Embryonic facial prominence (tissue), 1 donor: ENCODE results near the gene ETV2.
"Not testable (repeated sequence)": the region's sequence is repeated elsewhere in the genome, so short reads cannot be mapped to it uniquely, and the experiment has no call there.

Experiments
- DNase-seq: peaks from one replicate; pipeline ENCODE4 v3.0.0-alpha.2; 2016; ENCODE audit errors: extremely low spot score

ETV2 gene

DNA sequence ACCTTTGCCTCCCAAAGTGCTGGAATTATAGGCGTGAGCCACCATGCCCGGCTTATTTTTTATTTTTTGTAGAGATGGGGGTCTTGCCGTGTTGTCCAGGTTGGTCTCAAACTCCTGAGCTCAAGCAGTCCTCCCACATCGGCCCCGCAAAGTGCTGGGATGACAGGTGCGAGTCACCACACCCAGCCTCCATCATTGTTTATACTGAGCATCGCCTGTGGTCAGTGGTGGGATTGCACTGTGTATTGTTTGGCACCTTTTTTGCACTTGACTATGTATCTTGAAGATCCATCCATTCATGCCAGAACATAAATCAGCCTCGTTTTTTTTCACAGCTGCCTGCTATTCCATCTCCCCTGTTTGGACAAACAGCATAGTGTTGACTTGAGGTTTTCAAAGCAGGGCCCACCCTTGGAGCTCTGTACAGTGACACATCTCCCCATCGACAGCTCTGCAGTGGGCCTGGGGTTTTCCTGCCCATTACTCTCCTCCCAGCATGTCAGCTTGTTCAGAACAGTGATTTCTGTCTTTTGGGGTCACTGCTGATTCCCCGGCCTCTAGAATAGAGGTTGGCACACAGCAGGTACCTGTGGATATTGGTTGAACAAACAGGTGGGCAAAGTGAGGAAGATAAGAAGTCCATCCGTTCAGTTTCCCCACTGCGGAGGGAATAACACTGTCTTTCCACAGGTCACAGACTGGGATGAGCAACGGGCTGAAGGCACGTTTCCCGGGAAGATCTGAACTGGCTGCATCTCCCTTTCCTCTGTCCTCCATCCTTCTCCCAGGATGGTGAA lies 16.6 kb downstream of the ETV2 start:
- DNase-seq = no peak

DNA sequence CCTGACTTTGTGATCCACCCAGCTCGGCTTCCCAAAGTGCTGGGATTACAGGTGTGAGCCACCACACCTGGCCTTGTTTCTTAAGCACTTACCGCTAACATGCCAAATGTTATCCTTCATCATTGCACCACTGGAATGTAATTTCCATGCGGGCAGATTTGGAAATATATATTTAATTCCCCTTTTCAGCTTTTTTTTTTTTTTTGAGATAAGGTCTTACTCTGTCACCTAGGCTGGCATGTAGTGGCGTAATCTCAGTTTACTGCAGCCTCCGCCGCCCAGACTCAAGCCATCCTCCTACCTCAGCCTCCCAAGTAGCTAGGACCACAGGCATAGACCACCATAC lies 20.4 kb downstream of the ETV2 start:
- no peak for DNase-seq

DNA sequence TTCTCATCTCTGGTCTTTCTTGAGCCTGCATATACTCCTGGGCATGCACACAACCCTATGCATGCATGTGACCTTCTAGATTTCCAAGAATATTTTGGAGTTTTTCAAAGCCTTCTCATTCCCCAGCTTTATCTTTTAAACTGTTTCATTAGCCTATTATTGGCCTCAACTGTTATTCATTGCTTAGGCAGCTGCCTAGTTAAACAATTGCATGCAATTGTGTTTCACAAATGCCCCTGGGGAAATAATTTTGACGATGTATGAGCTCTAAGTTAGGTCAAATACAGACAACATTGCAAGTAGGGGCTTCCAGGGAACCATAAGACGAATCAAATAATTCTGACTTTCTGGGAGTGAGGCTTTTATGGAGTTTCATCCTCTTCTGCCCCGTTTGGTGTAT lies 22.4 kb downstream of the ETV2 start:
- no peak for DNase-seq

DNA sequence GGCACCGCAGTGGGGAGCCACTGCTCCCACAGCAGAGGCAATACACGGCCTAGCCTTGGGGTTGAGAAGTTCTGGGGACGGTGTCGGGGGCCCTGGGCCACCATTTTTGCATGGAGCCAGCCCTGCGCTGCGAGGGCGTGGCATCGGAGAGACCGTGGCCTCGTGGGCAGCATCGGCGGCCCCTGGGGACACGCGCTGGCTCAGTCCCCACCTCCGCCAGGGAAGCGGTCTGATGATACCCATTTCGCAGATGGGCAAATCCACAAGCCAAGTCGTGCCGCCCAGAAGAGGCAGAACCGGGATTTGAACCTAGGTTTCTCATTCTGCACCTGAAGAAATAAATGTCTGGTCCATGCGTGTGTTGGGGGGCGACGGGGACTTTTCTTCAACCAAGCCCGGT lies 23.6 kb downstream of the ETV2 start:
- DNase-seq = no peak

DNA sequence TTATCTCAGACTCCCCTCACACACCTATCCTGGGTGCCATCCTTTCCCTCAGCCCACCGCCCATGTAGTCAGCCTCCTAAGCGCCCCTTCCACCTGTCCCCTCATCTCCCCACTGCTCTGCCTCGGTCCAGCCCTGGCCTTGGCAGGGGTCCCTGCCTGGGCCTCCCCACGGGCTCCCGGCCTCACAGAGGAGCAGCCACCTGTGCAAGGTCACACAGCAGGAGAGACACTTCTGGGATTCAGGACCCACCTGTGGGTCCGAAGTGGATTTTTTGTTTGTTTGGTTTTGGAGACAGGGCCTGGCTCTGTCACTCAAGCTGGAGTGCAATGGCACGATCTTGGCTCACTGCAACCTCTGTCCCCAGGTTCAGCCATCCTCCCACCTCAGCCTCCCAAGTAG lies 24.1 kb downstream of the ETV2 start:
- no peak for DNase-seq

DNA sequence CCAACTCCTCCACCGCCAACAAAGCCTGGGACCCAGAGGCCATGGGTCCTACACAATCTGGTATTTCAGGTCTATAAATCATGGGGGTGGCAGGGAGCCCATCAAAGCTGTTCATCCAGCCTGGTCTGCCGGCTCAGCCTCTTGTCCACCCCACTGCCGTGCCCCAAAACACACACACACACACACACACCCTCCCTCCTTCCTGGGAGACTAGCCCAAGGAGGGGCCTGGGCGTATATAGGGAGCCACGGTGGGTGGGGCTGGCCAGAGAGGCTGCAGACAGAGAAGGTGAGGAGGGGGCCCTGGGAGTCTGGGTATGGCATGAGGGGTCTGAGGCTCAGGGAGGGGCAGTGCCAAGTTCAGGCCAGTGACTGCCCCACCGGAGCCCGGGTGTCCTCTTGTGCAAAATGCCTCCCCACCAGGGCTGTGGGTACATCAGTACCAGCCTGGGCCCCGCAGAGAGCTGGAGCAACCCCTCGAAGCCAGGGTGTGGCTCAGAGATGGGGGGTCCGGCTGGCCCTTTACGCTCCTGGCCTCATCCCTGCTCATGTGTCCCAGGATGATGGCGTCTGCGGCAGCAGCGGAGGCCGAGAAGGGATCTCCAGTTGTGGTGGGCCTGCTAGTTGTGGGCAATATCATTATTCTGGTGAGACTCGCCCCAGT lies 24.8 kb downstream of the ETV2 start, which contains the start of gene UPK1A:
Gene UPK1A (plus strand): TSS at position 267 of the 663 bp plus-strand sequence. CDS start 296 bp downstream, at position 563.
- no peak for DNase-seq

DNA sequence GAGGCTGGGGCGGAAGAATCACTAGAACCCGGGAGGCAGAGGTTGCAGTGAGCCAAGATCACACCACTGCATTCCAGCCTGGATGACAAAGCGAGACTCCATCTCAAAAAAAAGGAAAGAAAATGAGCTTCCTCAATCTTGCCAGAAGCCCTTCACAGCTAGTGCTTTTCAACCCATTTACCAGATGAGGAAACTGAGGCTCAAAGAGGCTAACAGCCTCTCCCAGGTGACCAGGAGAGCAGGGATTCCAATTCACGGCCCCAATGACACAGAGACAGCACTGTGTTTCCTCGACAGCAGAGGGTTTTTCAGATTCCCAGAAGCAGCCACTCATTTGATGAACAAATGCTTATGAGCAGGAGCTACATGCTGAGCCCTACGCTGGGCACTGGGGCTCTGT lies 28.0 kb downstream of the ETV2 start:
- DNase-seq = no peak

DNA sequence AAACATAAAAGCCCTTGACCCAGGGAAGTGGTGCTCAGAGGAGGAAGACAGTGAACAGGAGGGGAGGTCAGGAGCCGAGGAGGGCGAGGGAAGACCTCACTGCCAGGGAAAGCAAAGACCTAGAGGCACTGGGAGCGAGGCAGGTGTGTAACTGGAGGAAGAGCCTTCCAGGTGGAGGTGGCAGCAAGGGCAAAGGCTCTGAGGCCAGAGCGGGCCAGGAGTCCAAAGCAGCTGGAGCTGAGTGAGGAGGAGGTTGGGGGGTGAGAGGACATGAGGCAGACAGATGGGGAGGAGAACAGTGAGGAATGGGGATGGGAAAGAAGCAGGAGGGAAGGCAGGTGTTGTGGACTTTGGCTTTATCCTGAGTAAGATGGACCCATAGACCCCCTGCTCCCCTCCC lies 28.4 kb downstream of the ETV2 start:
- DNase-seq = no peak

DNA sequence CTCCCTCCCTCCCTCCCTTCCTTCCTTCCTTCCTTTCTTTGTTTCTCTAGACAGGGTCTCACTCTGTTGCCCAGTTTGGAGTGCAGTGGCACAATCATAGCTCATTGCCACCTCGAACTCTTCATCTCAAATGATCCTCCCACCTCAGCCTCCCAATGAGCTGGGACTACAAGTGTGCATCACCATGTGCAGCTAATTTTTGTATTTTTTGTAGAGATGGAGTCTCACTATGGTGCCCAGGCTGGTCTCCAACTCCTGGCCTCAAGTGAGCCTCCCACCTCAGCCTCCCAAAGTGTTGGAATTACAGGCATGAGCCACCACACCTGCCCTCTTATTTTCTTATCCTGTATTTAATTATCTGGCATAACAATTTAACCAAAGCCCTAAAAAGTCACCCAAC lies 29.1 kb downstream of the ETV2 start:
- no peak for DNase-seq

DNA sequence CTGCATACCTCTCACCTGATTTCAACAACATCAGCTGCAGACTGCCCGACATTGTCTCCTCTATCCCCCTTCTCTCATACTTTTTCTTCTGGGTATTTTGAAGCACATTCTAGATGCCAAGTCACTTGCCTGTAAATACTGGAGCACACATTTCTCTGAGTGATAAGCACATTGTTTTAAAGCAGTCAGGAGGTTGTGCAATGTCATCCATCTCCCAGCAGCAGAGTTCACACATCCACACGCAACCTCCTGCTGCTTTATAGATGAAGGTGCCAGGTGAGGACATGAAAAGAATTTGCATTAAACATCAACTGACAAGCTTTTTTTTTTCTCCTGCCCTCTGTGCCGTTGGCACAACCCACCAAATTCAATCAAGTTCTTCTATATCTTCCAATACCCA lies 30.3 kb downstream of the ETV2 start:
- DNase-seq = no peak

DNA sequence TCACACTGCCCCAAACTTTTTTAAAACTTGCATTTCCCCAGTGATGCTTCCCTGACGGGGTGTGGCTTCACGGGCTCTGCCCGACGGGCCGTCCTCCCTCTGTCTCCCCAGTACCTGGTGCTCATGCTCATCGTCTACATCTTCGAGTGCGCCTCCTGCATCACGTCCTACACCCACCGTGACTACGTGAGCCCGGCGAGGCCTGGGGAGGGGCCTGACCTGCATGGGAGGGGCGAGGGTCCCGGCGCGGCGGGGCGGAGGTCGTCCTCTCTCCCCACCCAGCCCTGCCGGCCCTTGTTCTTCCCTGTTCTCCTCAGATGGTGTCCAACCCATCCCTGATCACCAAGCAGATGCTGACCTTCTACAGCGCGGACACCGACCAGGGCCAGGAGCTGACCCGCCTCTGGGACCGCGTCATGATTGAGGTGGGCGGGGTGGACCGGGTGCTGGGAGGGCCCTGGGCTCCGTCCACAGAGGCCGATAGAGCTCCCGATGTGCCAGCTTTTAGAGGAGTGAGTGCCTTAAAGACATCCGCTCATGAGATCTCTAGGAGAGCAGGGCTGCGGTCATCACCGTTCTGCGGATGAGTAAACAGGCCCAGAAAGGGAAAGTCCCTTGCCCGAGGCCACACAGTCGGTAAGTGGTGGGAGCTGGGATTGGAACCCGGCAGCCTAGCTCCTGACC lies 31.7 kb downstream of the ETV2 start:
- no peak for DNase-seq

DNA sequence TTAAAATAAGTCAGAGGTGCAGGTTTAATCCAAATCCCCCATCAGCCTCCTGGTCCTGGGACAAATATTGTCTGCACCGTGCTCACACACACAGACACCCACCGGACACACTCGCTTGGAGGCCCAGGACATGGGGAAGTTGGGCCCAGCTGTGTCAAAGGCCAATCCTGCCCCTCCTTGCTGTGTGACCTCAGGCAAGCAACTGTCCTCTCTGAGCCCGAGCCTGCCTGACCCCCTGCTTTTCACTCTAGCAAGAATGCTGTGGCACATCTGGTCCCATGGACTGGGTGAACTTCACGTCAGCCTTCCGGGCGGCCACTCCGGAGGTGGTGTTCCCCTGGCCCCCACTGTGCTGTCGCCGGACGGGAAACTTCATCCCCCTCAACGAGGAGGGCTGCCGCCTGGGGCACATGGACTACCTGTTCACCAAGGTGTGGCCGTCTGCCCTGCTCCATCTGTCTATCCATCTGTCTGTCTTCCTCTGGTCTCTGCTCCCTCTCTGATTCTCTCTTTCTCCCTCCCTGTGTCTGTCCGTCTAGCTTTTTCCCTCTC lies 34.1 kb downstream of the ETV2 start:
- DNase-seq = no peak

DNA sequence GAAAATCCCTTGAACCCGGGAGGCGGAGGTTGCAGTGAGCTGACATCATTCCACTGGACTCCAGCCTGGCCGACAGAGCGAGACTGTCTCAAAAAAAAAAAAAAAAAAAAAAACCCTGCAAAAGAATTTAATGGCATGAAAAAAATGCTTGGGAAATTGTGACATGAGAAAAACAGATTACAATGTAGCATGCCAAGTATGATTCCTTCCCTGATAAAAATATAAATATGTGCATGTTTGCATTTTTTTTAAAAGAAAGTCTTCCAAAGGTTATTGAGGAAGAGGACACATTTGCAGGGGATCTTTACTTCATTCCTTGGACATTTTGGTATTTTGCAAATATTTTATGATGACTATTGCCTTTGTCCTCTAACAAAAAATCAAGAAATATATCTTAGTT lies 48.3 kb downstream of the ETV2 start:
- no peak for DNase-seq

DNA sequence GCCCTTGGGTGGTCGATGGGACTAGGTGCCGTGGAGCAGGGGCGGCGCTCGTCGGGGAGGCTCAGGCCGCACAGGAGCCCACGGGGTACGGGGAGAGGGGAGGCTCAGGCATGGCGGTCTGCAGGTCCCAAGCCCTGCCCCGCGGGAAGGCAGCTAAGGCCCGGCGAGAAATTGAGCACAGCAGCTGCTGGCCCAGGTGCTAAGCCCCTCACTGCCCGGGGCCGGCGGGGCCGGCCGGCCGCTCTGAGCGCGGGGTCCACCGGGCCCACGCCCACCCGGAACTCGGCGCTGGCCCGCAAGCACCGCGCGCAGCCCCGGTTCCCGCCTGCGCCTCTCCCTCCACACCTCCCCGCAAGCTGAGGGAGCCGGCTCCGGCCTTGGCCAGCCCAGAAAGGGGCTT lies 49.6 kb downstream of the ETV2 start:
- not testable (repeated sequence) for DNase-seq

DNA sequence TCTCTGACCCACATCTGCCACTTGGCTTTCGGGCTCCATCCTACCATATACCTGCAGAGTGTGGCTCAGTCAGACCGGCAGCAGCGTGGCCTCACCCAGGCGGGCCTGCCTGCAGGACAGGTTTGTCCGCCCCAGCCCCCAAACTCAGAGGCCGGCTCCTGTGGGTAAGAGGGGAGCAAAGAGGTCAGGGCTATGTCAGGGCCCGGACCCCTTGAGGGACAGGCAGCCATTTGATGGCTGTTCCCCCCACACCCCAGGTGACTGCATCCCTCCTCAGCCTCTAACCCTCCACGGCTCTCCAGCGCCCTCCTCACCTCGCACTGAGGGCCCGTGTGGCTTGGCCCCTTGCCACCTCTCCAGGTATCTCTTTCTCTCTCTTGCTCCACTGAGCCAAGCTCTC lies 50.5 kb downstream of the ETV2 start:
- no peak for DNase-seq

DNA sequence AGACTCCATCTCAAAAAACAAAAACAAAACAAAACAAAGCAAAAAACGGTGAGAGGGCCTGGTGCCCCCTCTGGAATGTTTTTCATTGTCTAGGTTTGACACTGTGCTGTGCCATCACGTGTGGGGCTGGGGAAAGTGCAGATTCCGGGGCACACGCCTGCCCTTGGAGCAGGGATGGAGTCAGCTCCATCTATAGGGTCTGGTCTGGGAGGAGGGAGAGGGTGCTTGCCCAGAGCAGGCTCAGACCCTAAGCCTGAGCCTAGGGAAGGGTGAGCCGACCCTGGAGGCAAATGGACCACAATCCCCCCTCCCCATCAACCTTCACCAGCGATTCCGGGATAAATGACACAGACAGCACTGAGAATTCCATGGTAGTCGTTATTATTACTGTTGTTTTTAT lies 51.9 kb downstream of the ETV2 start:
- DNase-seq = no peak

DNA sequence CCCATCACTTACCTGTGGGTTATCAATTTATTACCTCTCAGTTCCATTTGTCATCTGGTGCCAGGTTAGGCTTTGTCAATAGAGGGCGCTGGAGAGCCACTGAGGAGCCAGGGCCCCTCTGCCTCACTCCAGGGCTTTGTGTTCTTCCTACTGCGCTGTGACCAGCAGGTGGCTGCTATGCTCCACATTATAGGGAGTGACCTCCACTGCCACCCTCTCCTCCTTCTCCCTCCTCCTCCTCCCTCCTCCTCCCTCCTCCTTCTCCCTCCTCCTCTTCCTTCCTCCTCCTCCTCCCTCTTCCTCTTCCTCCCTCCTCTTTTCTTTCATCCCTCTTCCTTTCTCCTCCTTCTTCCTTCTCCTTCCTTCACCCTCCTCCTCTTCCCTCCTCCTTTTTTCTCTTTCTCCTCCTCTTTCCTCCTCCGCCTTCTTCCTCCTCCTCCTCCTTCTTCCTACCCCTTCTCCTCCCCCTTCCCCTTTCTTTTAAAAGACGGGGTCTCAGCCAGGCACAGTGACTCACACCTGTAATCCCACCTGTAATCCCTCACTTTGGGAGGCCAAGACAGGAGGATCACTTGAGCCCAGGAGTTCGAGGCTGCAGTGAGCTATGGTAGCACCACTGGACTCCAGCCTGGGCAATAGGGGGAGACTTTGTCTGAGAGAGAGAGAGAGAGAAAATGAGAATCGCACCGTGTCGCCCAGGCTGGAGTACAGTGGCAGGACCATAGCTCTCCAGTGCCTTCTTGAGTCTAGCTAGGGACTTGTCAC lies 52.5 kb downstream of the ETV2 start:
- no peak for DNase-seq
